Mesendoderm (in vitro differentiated cells): ENCODE measurements around the gene APBA2.
A peak's percentile ranks its signal among the peaks of the same experiment; 100 is the strongest.

Experiments used
- DNase-seq: peaks from one replicate; pipeline ENCODE4 v3.0.0; 2013
- H2AK5ac ChIP-seq: 2 replicates; pipeline ENCODE4 v1.6.1; 2013; ENCODE audit warnings: low read length, inconsistent platforms
- H2BK120ac ChIP-seq: 2 replicates; pipeline ENCODE4 v1.6.1; 2013; ENCODE audit warnings: low read depth, mild to moderate bottlenecking, low read length, moderate library complexity, mixed read lengths
- H2BK15ac ChIP-seq: replicated peaks from 2 replicates; pipeline ENCODE4 v1.6.1; 2013; ENCODE audit warnings: low read depth, mild to moderate bottlenecking, moderate library complexity
- H2BK5ac ChIP-seq: 2 replicates; pipeline ENCODE4 v1.6.1; 2013; ENCODE audit warnings: low read length, inconsistent platforms
- H3K18ac ChIP-seq: 2 replicates; pipeline ENCODE4 v1.6.1; 2013; ENCODE audit warnings: mild to moderate bottlenecking, low read length, mixed read lengths
- H3K23ac ChIP-seq: one replicate; pipeline ENCODE4 v1.6.1; 2013; ENCODE audit warnings: low read length
- H3K27ac ChIP-seq: 2 replicates; pipeline ENCODE4 v1.5.1; 2013; ENCODE audit warnings: low read depth, mild to moderate bottlenecking, inconsistent platforms, low read length, moderate library complexity
- H3K27me3 ChIP-seq: 2 replicates; pipeline ENCODE4 v1.6.1; 2013; ENCODE audit warnings: low read length, control low read depth, mild to moderate bottlenecking, inconsistent platforms; ENCODE audit not compliant: insufficient read depth, poor library complexity
- H3K36me3 ChIP-seq: 2 replicates; pipeline ENCODE4 v1.6.1; 2013; ENCODE audit warnings: low read length, inconsistent platforms; ENCODE audit not compliant: control insufficient read depth, insufficient read depth
- H3K4ac ChIP-seq: one replicate; pipeline ENCODE4 v1.6.1; 2013; ENCODE audit warnings: low read depth, mild to moderate bottlenecking, low read length, moderate library complexity
- H3K4me1 ChIP-seq: 2 replicates; pipeline ENCODE4 v1.6.1; 2013; ENCODE audit warnings: low read depth, low read length, inconsistent platforms; ENCODE audit not compliant: control insufficient read depth
- H3K4me2 ChIP-seq: 2 replicates; pipeline ENCODE4 v1.6.1; 2013; ENCODE audit warnings: low read length
- H3K4me3 ChIP-seq: 2 replicates; pipeline ENCODE4 v1.5.1; 2013; ENCODE audit warnings: mild to moderate bottlenecking, low read length
- H3K56ac ChIP-seq: one replicate; pipeline ENCODE4 v1.6.1; 2013; ENCODE audit warnings: low read length
- H3K79me1 ChIP-seq: 2 replicates; pipeline ENCODE4 v1.6.1; 2013; ENCODE audit warnings: low read length, inconsistent platforms
- H3K79me2 ChIP-seq: 2 replicates; pipeline ENCODE4 v1.6.1; 2013; ENCODE audit warnings: mild to moderate bottlenecking, low read length; ENCODE audit not compliant: control insufficient read depth, insufficient read depth
- H3K9ac ChIP-seq: 2 replicates; pipeline ENCODE4 v1.6.1; 2013; ENCODE audit warnings: low read length, inconsistent platforms
- H4K5ac ChIP-seq: one replicate; pipeline ENCODE4 v1.6.1; 2013; ENCODE audit warnings: low read length
- H4K8ac ChIP-seq: one replicate; pipeline ENCODE4 v1.6.1; 2013; ENCODE audit warnings: low read depth, mild to moderate bottlenecking, control low read depth, low read length, moderate library complexity
- WGBS: extraction: QIAGEN DNeasy Blood & Tissue Kit; methylation state at CpG from one replicate; pipeline ENCODE4 v1.1.7; 2013; ENCODE audit warnings: low lambda C conversion rate, missing lambda C conversion rate; ENCODE audit not compliant: insufficient coverage; ENCODE audit errors: extremely low coverage; 5-methylcytosine and 5-hydroxymethylcytosine counted together

The APBA2 gene

DNA sequence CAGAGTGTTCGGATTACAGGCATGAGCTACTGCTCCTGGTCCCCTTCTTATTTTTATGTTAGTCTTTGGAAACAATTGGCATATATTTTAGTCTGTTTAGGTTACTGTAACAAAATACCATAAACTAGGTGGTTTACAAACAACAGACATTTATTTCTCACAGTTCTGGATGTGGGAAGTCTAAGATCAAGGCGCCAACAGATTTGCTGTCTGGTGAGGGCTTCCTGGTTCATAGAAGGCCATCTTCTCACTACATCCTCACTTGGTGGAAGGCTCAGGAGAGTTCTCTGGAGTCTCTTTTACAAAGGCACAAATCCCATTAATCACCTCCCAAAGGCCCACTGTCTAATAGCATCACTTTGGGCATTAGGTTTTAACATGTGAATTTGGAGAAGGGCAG is 101.0 kb downstream of the APBA2 start:
- H3K18ac ChIP-seq: no peak overlapping the region
- WGBS: no CpG with 5 or more reads among the region's 2 CpGs
- H3K9ac ChIP-seq: no peak overlapping the region
- no peak overlapping the region for H2BK120ac ChIP-seq
- H3K27ac ChIP-seq: no peak overlapping the region
- no peaks in the 10 kb centered on the region for H3K79me1 ChIP-seq
- no peaks in the 10 kb centered on the region for H3K79me2 ChIP-seq
- H3K56ac ChIP-seq: no peak overlapping the region
- H3K4me3 ChIP-seq: no peak overlapping the region
- H2BK15ac ChIP-seq: no peak overlapping the region
- no peak overlapping the region for H3K23ac ChIP-seq
- H3K4me1 ChIP-seq: no peaks in the 10 kb centered on the region
- no peak overlapping the region for H3K4ac ChIP-seq
- H4K5ac ChIP-seq: no peak overlapping the region
- no peak overlapping the region for H2AK5ac ChIP-seq
- no peak overlapping the region for H4K8ac ChIP-seq
- no peak overlapping the region for H2BK5ac ChIP-seq
- H3K27me3 ChIP-seq: no peaks in the 10 kb centered on the region
- H3K36me3 ChIP-seq: no peaks in the 10 kb centered on the region
- no peak for DNase-seq
- H3K4me2 ChIP-seq: no peak overlapping the region

DNA sequence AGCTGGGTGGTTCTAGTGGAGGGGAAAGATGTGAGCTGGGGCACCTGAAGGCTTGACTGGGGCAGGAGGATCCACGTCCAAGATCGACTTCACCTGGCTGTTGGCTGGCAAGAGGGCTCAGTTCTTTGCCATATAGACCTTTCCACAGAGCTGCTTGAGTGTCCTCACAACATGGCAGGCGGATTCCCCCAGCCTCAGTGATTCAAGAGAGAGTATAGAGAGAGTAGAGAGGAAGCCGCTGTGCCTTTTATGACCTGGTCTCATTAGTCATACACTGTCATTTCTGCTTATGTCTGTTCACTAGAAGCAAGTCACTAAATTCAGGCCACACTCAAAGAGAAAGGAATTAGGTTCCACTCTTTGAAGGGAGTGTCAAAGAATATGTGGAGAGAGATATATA is 101.6 kb downstream of the APBA2 start:
- H3K4me2 ChIP-seq: no peak overlapping the region
- no peaks in the 10 kb centered on the region for H3K79me2 ChIP-seq
- H4K8ac ChIP-seq: no peak overlapping the region
- no peak overlapping the region for H4K5ac ChIP-seq
- no peaks in the 10 kb centered on the region for H3K4me1 ChIP-seq
- H3K4ac ChIP-seq: no peak overlapping the region
- H3K56ac ChIP-seq: no peak overlapping the region
- no peaks in the 10 kb centered on the region for H3K79me1 ChIP-seq
- H3K36me3 ChIP-seq: no peaks in the 10 kb centered on the region
- H2BK5ac ChIP-seq: no peak overlapping the region
- WGBS: no CpG with 5 or more reads among the region's 4 CpGs
- no peak overlapping the region for H3K23ac ChIP-seq
- H3K27me3 ChIP-seq: no peaks in the 10 kb centered on the region
- DNase-seq: no peak
- no peak overlapping the region for H2BK120ac ChIP-seq
- no peak overlapping the region for H3K18ac ChIP-seq
- no peak overlapping the region for H3K9ac ChIP-seq
- no peak overlapping the region for H2BK15ac ChIP-seq
- no peak overlapping the region for H2AK5ac ChIP-seq
- no peak overlapping the region for H3K27ac ChIP-seq
- no peak overlapping the region for H3K4me3 ChIP-seq

DNA sequence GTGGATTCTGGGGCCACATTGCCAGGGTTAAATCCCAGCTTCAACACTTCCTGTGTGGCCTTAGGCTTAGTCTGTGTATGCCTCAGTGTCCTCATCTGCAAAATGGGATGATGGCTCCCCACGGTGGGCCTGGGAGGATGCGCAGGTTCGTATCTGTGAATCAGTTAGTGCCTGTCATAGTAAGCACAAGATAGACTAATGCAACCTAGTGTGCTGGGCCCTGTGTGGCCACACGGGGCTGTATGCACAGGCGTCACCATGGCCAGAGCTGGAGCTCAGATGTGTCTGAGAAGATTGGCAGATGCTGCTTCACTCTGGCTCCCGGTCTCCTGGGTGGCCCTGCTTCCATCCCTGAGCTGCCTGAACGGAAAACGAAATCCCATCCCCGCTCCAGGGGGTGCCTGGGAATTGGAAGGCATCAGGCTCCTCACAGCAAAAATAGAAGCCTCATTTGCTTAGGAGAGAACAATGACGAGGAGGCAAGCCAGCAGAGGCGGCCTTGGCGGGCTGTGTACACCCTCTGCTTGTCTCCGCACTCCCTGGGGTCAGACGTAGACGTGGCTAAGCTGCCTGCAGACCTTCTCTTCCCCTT is 103.6 kb downstream of the APBA2 start:
- Histone ChIP-seq H3K4me2 (no peak overlapping the region), H3K27me3 (no peaks in the 10 kb centered on the region), H3K4ac (no peak overlapping the region), H2AK5ac (no peak overlapping the region), H3K9ac (no peak overlapping the region), H3K56ac (no peak overlapping the region), H3K79me2 (no peaks in the 10 kb centered on the region), H3K36me3 (no peaks in the 10 kb centered on the region), H3K79me1 (no peaks in the 10 kb centered on the region), H2BK120ac (no peak overlapping the region), H2BK15ac (no peak overlapping the region), H3K27ac (no peak overlapping the region), H4K8ac (no peak overlapping the region), H3K4me1 (no peaks in the 10 kb centered on the region), H3K18ac (no peak overlapping the region), H4K5ac (no peak overlapping the region), H3K4me3 (no peak overlapping the region), H3K23ac (no peak overlapping the region), H2BK5ac (no peak overlapping the region)
- peak; percentile 72 for DNase-seq
- WGBS: no CpG with 5 or more reads among the region's 15 CpGs

- Histone ChIP-seq H3K4me3 (no peak overlapping the region), H3K9ac (no peak overlapping the region), H3K4me2 (no peak overlapping the region), H2BK120ac (no peak overlapping the region), H3K36me3 (no peaks in the 10 kb centered on the region), H2BK15ac (no peak overlapping the region), H3K79me1 (no peaks in the 10 kb centered on the region), H3K79me2 (no peaks in the 10 kb centered on the region), H3K27ac (no peak overlapping the region), H3K4ac (no peak overlapping the region), H2AK5ac (no peak overlapping the region), H4K5ac (no peak overlapping the region), H3K23ac (no peak overlapping the region), H4K8ac (no peak overlapping the region), H3K18ac (no peak overlapping the region), H3K4me1 (no peaks in the 10 kb centered on the region), H3K27me3 (no peaks in the 10 kb centered on the region), H3K56ac (no peak overlapping the region), H2BK5ac (no peak overlapping the region)
- DNase-seq: no peak
- no CpG with 5 or more reads among the region's 13 CpGs for WGBS
Measured at GRCh38 chr15:28989896-28990295, 104.1 kb downstream of the APBA2 start.

GRCh38 chr15:28990390-28990789 is 104.6 kb downstream of the APBA2 start:
- H3K27me3 ChIP-seq: no peaks in the 10 kb centered on the region
- no peak overlapping the region for H3K4ac ChIP-seq
- no peak overlapping the region for H2BK5ac ChIP-seq
- H2BK15ac ChIP-seq: no peak overlapping the region
- no peaks in the 10 kb centered on the region for H3K79me1 ChIP-seq
- H2BK120ac ChIP-seq: no peak overlapping the region
- no peak overlapping the region for H3K9ac ChIP-seq
- H3K56ac ChIP-seq: no peak overlapping the region
- H4K5ac ChIP-seq: no peak overlapping the region
- H3K79me2 ChIP-seq: no peaks in the 10 kb centered on the region
- H3K4me2 ChIP-seq: no peak overlapping the region
- no peaks in the 10 kb centered on the region for H3K36me3 ChIP-seq
- H3K27ac ChIP-seq: no peak overlapping the region
- no peak overlapping the region for H4K8ac ChIP-seq
- no CpG with 5 or more reads among the region's 2 CpGs for WGBS
- no peak overlapping the region for H3K23ac ChIP-seq
- H3K4me1 ChIP-seq: no peaks in the 10 kb centered on the region
- DNase-seq: no peak
- H2AK5ac ChIP-seq: no peak overlapping the region
- H3K4me3 ChIP-seq: no peak overlapping the region
- H3K18ac ChIP-seq: no peak overlapping the region
